HEK293 (cell line): ENCODE measurements around the gene RNF144A.

Experiments used
- CTCF ChIA-PET: fragments of 350-600 bp; formaldehyde crosslinking; extraction: SDS; loops from one replicate; lab custom pipeline; 2021; ENCODE audit warnings: antibody characterized with exemption; lab: Yijun Ruan, JAX
- POLR2A ChIA-PET: fragments of 300-600 bp; formaldehyde crosslinking; extraction: SDS; loops from one replicate; lab custom pipeline; 2020; ENCODE audit warnings: antibody characterized with exemption, inconsistent platforms; lab: Yijun Ruan, JAX
- H3K27ac ChIP-seq: fragments of 200-500 bp; sonication (Bioruptor generic); 2 replicates; pipeline ENCODE4 v1.5.1; 2014; ENCODE audit warnings: low read depth, low read length, control low read depth, inconsistent platforms; ENCODE audit errors: extremely low read depth
- H3K36me3 ChIP-seq, 2 experiments: fragments of 200-500 bp in 1 of 2; sonication (Bioruptor generic) in 1 of 2; 1 replicate in 1 of 2; 2 replicates in 1 of 2; pipeline ENCODE4 v1.5.1; 2014 to 2017; ENCODE audit warnings: inconsistent platforms in 2 of 2, low read length in 2 of 2; ENCODE audit not compliant: control insufficient read depth in 2 of 2, insufficient read depth in 1 of 2
- H3K4me1 ChIP-seq: fragments of 200-500 bp; sonication (Bioruptor generic); 2 replicates; pipeline ENCODE4 v1.5.1; 2014; ENCODE audit warnings: mild to moderate bottlenecking, low read length, inconsistent platforms; ENCODE audit not compliant: control insufficient read depth, insufficient read depth
- H3K4me3 ChIP-seq: 2 replicates; pipeline ENCODE4 v1.5.1; 2011; ENCODE audit warnings: low read depth, mild to moderate bottlenecking, control low read depth, low read length, moderate library complexity
- H3K9me3 ChIP-seq: fragments of 200-500 bp; sonication (Bioruptor generic); 2 replicates; pipeline ENCODE4 v1.5.1; 2014; ENCODE audit warnings: low read depth, low read length, inconsistent platforms; ENCODE audit not compliant: control insufficient read depth, insufficient read depth
- GLIS2 ChIP-seq: fragments of 450-650 bp; formaldehyde crosslinking; IDR thresholded peaks from 2 replicates; pipeline ENCODE4 v1.5.1; 2016; ENCODE audit warnings: missing biosample characterization, missing genetic modification characterization
- KLF10 ChIP-seq: fragments of 450-650 bp; IDR thresholded peaks from 2 replicates; pipeline ENCODE4 v1.5.1; 2018; ENCODE audit warnings: missing biosample characterization, mild to moderate bottlenecking, missing genetic modification characterization
- KLF9 ChIP-seq: fragments of 450-650 bp; formaldehyde crosslinking; IDR thresholded peaks from 2 replicates; pipeline ENCODE4 v1.5.1; 2016; ENCODE audit warnings: missing biosample characterization, missing genetic modification characterization, low read depth
- MYNN ChIP-seq: fragments of 450-650 bp; formaldehyde crosslinking; IDR thresholded peaks from 2 replicates; pipeline ENCODE4 v1.5.1; 2016; ENCODE audit warnings: missing biosample characterization, missing genetic modification characterization, borderline replicate concordance
- SP7 ChIP-seq: fragments of 450-650 bp; formaldehyde crosslinking; IDR thresholded peaks from 2 replicates; pipeline ENCODE4 v1.5.1; 2016; ENCODE audit warnings: missing biosample characterization, missing genetic modification characterization
- WT1 ChIP-seq: fragments of 450-650 bp; formaldehyde crosslinking; IDR thresholded peaks from 2 replicates; pipeline ENCODE4 v1.5.1; 2016; ENCODE audit warnings: missing biosample characterization, missing genetic modification characterization
- ZBTB17 ChIP-seq: fragments of 450-650 bp; formaldehyde crosslinking; IDR thresholded peaks from 2 replicates; pipeline ENCODE4 v1.5.1; 2016; ENCODE audit warnings: missing biosample characterization, missing genetic modification characterization
- ZBTB26 ChIP-seq: fragments of 450-650 bp; formaldehyde crosslinking; optimal IDR thresholded peaks from 2 replicates; pipeline ENCODE3; 2016; ENCODE audit warnings: missing biosample characterization, mild to moderate bottlenecking, missing genetic modification characterization
- ZNF121 ChIP-seq: fragments of 450-650 bp; formaldehyde crosslinking; IDR thresholded peaks from 2 replicates; pipeline ENCODE4 v1.5.1; 2016; ENCODE audit warnings: missing biosample characterization, missing genetic modification characterization
- ZNF157 ChIP-seq: fragments of 450-650 bp; formaldehyde crosslinking; IDR thresholded peaks from 2 replicates; pipeline ENCODE4 v1.5.1; 2016; ENCODE audit warnings: missing biosample characterization, missing genetic modification characterization
- ZNF239 ChIP-seq: fragments of 450-650 bp; formaldehyde crosslinking; IDR thresholded peaks from 2 replicates; pipeline ENCODE4 v1.5.1; 2016; ENCODE audit warnings: missing biosample characterization, missing genetic modification characterization
- ZNF391 ChIP-seq: fragments of 450-650 bp; formaldehyde crosslinking; IDR thresholded peaks from 2 replicates; pipeline ENCODE4 v1.5.1; 2016; ENCODE audit warnings: low read depth, missing biosample characterization, missing genetic modification characterization, borderline replicate concordance
- ZNF433 ChIP-seq: fragments of 450-650 bp; formaldehyde crosslinking; IDR thresholded peaks from 2 replicates; pipeline ENCODE4 v1.5.1; 2016; ENCODE audit warnings: missing biosample characterization, missing genetic modification characterization, low read depth
- ZNF488 ChIP-seq: fragments of 450-650 bp; formaldehyde crosslinking; IDR thresholded peaks from 2 replicates; pipeline ENCODE4 v1.5.1; 2016; ENCODE audit warnings: missing biosample characterization, missing genetic modification characterization
- ZNF558 ChIP-seq: fragments of 450-650 bp; formaldehyde crosslinking; IDR thresholded peaks from 2 replicates; pipeline ENCODE4 v1.5.1; 2016; ENCODE audit warnings: missing biosample characterization, missing genetic modification characterization
- ZNF571 ChIP-seq: fragments of 450-650 bp; formaldehyde crosslinking; IDR thresholded peaks from 2 replicates; pipeline ENCODE4 v1.5.0; 2017; ENCODE audit warnings: missing biosample characterization, missing genetic modification characterization
- ZNF830 ChIP-seq: fragments of 450-650 bp; IDR thresholded peaks from 2 replicates; pipeline ENCODE4 v1.5.0; 2018; ENCODE audit warnings: missing biosample characterization, missing genetic modification characterization, low read depth, mild to moderate bottlenecking, moderate library complexity
- ZNF843 ChIP-seq: fragments of 450-650 bp; formaldehyde crosslinking; IDR thresholded peaks from 2 replicates; pipeline ENCODE4 v1.5.1; 2016; ENCODE audit warnings: missing biosample characterization, missing genetic modification characterization
- ZSCAN18 ChIP-seq: fragments of 450-650 bp; formaldehyde crosslinking; IDR thresholded peaks from 2 replicates; pipeline ENCODE4 v1.5.1; 2016; ENCODE audit warnings: missing biosample characterization, missing genetic modification characterization
- TF ChIP-seq, protein P1 (sequence below): fragments of 450-650 bp; formaldehyde crosslinking; IDR thresholded peaks from 2 replicates; pipeline ENCODE4 v1.5.1; 2016; ENCODE audit warnings: missing biosample characterization, missing genetic modification characterization

Gene RNF144A

DNA sequence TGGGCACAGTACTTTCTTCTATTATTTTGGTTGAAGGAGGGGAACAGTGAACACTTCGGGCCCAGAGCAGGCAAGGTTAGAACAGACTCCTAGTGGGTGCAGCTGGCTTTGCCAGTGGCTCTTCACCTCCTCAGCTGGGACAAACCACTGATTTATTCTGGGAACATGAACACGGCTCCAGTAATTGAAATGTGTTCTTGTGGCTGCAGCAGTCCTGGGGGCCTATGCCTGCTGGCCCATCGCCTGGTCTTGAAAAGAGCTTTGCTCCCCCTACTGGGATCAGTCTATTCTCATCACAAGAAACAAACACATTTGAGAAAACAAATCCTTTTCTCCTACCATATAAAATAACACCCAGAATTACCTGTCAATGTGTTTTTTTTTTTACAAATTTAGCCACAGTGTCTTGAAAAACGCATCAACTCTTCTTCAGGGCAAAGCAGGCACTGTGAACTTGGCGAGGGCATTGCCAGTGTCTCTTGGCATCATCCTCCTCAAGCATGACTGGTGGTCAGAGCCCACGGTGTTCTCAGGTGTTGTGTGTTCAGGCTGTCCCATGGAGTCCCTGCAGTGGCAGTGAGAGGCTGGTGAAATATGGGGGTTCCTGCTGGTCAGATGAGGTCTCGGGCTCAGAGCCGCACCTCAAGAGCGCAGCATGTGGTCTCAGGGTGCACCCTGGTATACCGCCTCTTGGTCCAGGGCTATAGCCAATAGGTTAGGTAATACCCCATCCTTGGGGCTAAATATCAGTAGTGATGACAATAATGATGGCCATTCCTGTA lies 51.3 kb downstream of the RNF144A start:
- Histone ChIP-seq H3K27ac (no peak overlapping the region), H3K36me3 (no peaks in the 10 kb centered on the region), H3K4me1 (no peaks in the 10 kb centered on the region), H3K4me3 (no peak overlapping the region), H3K9me3 (no peaks in the 10 kb centered on the region)
- TF ChIP-seq ZNF157 (tag by site-specific recombination) (no peak), SP7 (no peak), ZNF488 (tag by site-specific recombination) (no peak), ZNF843 (tag by site-specific recombination) (no peak), ZNF121 (no peak)
- POLR2A ChIA-PET = no interaction called here
- CTCF ChIA-PET = no interaction called here

- H3K27ac ChIP-seq = no peak overlapping the region
- CTCF ChIA-PET = no interaction called here
- no peaks in the 10 kb centered on the region for H3K36me3 ChIP-seq
- H3K4me1 ChIP-seq = no peaks in the 10 kb centered on the region
- POLR2A ChIA-PET = no interaction called here
- H3K9me3 ChIP-seq = no peaks in the 10 kb centered on the region
- H3K4me3 ChIP-seq = no peak overlapping the region
- no peak for TF ChIP-seq ZBTB26 (tag by site-specific recombination)
- TF ChIP-seq ZNF391 (tag by site-specific recombination) = no peak
- no peak for TF ChIP-seq ZSCAN18 (tag by site-specific recombination)
- TF ChIP-seq ZBTB17 (tag by site-specific recombination) = no peak
- no peak for TF ChIP-seq KLF10
- TF ChIP-seq WT1 = no peak
- no peak for TF ChIP-seq GLIS2 (tag by site-specific recombination)
- TF ChIP-seq, protein P1, sequence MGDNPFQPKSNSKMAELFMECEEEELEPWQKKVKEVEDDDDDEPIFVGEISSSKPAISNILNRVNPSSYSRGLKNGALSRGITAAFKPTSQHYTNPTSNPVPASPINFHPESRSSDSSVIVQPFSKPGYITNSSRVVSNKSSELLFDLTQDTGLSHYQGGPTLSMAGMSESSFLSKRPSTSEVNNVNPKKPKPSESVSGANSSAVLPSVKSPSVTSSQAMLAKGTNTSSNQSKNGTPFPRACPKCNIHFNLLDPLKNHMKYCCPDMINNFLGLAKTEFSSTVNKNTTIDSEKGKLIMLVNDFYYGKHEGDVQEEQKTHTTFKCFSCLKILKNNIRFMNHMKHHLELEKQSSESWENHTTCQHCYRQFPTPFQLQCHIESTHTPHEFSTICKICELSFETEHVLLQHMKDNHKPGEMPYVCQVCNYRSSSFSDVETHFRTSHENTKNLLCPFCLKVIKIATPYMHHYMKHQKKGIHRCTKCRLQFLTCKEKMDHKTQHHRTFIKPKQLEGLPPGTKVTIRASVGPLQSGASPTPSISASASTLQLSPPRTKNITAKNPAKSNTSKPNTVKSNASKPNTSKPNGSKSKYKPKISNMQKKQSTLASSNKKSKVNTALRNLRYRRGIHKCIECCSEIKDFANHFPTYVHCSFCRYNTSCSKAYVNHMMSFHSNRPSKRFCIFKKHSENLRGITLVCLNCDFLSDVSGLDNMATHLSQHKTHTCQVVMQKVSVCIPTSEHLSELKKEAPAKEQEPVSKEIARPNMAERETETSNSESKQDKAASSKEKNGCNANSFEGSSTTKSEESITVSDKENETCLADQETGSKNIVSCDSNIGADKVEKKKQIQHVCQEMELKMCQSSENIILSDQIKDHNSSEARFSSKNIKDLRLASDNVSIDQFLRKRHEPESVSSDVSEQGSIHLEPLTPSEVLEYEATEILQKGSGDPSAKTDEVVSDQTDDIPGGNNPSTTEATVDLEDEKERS (tag by site-specific recombination) = no peak
- no peak for TF ChIP-seq ZNF571 (tag by site-specific recombination)
- TF ChIP-seq ZNF558 (tag by site-specific recombination) = no peak
Observed at GRCh38 chr2:6970551-6970950, 53.3 kb downstream of the RNF144A start.

DNA sequence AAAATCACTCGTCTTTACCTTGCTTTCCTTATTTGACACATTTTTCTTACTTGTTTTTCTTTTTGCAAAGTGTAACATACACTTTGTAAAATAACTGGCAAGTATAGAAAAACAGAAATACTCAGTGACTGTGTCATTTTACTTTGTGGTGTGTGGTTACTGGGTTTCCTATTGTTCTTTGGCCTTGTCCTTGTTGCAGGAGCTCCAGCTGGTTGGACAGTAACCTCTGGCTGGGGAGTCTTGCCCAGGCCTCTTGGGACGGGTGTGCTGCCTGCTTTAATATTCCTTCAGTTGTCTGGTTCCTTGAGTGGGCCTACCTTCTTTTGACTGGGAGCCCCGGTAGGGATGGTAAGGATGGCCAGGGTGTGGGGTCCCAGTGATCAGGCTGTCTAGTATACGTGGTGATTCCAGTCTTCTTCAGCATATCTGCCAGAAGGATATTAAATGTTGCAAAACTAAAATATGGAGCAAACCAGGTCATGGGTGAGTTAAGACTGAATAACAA lies 53.8 kb downstream of the RNF144A start:
- no peak overlapping the region for H3K4me3 ChIP-seq
- H3K9me3 ChIP-seq = no peaks in the 10 kb centered on the region
- H3K36me3 ChIP-seq = no peaks in the 10 kb centered on the region
- CTCF ChIA-PET = no interaction called here
- no peak overlapping the region for H3K27ac ChIP-seq
- TF ChIP-seq ZNF239 (no peak), KLF9 (no peak), ZNF433 (tag by site-specific recombination) (no peak), MYNN (no peak), ZNF830 (tag by site-specific recombination) (no peak)
- POLR2A ChIA-PET = no interaction called here
- no peaks in the 10 kb centered on the region for H3K4me1 ChIP-seq
